Uterus (tissue), 2 donors: ENCODE measurements around the gene MMD.

Experiments used
- CTCF ChIP-seq, 4 experiments: fragments of 200-600 bp in 2 of 4; fragments of 450-650 bp in 2 of 4; sonication (generic) in 2 of 4; IDR thresholded peaks; one replicate each; pipeline ENCODE4 v1.5.1; 2016 to 2019; ENCODE audit warnings: antibody characterized with exemption in 4 of 4, mild to moderate bottlenecking in 2 of 4, moderate library complexity in 1 of 4
- POLR2A ChIP-seq, 2 donors: fragments of 450-650 bp; IDR thresholded peaks; one replicate each; pipeline ENCODE4 v1.6.1; 2016; ENCODE audit warnings: antibody characterized with exemption in 2 of 2, mild to moderate bottlenecking in 1 of 2, moderate library complexity in 1 of 2

GRCh38 chr17:55462234-55462633 lies 40.6 kb upstream of the MMD start:
- no peak for TF ChIP-seq CTCF (IDR thresholded peaks at IDR 0.05)
- no peak for TF ChIP-seq POLR2A (IDR thresholded peaks at IDR 0.05)
